BLaER1 treated with 17β-estradiol and CSF1 and Interleukin-3, amounts not matched to agents 10 nM and 100 nM (cell line): ENCODE results near the gene NHLRC4.

Experiments used
- H3K27ac ChIP-seq, 11 experiments: shearing (Covaris generic); formaldehyde crosslinking; 2 replicates each; pipeline ENCODE4 v1.8.1; 2022
- H3K27me3 ChIP-seq, 11 experiments: shearing (Covaris generic); formaldehyde crosslinking; 2 replicates each; pipeline ENCODE4 v1.8.1; 2022
- H3K36me3 ChIP-seq, 11 experiments: shearing (Covaris generic); formaldehyde crosslinking; 2 replicates each; pipeline ENCODE4 v1.8.1; 2022
- H3K4me1 ChIP-seq, 10 experiments: shearing (Covaris generic); formaldehyde crosslinking; 2 replicates each; pipeline ENCODE4 v1.8.1; 2022
- H3K4me2 ChIP-seq, 11 experiments: shearing (Covaris generic); formaldehyde crosslinking; 2 replicates each; pipeline ENCODE4 v1.8.1; 2022
- H3K4me3 ChIP-seq, 10 experiments: shearing (Covaris generic); formaldehyde crosslinking; 2 replicates each; pipeline ENCODE4 v1.8.1; 2022
- H3K9ac ChIP-seq, 11 experiments: shearing (Covaris generic); formaldehyde crosslinking; 2 replicates each; pipeline ENCODE4 v1.8.1; 2022
- H3K9me3 ChIP-seq, 11 experiments: shearing (Covaris generic); formaldehyde crosslinking; replicated peaks in 1 of 11; 2 replicates each; pipeline ENCODE4 v1.8.1; 2022
- H4K20me1 ChIP-seq, 11 experiments: shearing (Covaris generic); formaldehyde crosslinking; 2 replicates each; pipeline ENCODE4 v1.8.1; 2022
- Cebpa-rat ChIP-seq, 11 experiments: shearing (Covaris generic); IDR thresholded peaks; 2 replicates each; pipeline ENCODE4 v1.8.1; 2022

NHLRC4 gene

DNA sequence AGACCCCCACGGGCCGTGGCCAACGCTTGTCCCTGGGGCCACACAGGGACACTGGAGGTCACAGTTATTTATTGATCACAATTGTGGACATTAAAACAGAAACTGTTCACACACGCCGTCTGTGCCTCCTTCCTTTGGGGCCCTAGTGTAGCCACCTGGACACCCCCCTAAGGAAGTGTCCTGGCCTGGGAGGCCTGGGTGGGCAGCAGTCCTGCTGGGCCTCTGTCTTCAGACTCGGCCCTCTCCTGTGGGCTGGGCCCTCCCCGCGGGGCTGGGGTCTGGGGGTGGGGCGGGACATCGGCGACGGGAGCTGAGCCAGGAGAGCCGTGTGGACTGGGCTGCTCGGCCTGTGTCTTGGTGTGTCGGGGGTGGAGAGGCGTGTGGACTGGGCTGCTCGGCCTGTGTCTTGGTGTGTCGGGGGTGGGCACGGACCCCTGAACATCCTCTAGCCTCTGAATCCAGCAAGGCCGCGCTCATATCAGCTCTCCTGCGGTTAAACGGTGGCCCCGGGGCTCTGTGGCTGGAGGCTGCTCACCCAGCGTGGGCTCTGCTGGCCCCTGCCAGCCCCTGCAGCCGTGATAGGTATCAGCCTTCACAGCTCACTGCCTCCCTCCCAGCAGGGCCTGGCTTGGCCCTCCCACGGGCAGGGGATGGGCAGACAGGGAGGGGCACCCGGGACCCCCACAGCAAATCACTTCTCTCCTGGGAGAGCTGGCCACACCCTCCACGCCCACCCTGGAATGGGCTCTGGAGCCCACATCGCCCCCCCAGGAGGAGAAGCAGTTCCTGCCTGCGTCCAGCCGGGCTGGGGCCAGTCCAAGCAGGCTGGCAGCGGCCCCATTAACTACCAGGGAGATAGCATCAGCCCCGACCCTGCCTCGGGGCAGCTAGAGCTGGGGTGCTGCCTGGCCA is 1.1 kb upstream of the NHLRC4 start:
- Histone ChIP-seq H3K4me1 (peaks cover 45 to 74% (median 58%) of the 10 kb centered on the region in 10 experiments), H3K9ac (peak overlapping the region in 10 of 11 experiments; percentile 69 to 94 (median 89); a peak in 19 of 22 replicates), H3K27ac (peak overlapping the region; percentile 47 to 86 (median 76); a peak in 18 of 22 replicates), H3K9me3 (no peaks in the 10 kb centered on the region), H3K27me3 (peaks cover 24 to 36% (median 31%) of the 10 kb centered on the region in 11 experiments), H3K4me2 (peak overlapping the region; percentile 91 to 99 (median 98)), H3K36me3 (no peaks in the 10 kb centered on the region), H4K20me1 (peaks cover 0 to 37% (median 11%) of the 10 kb centered on the region in 11 experiments; a peak in 12 of 22 replicates), H3K4me3 (peak overlapping the region in 6 of 10 experiments; percentile 48 to 61 (median 55); a peak in 11 of 20 replicates)
- no peak for TF ChIP-seq Cebpa-rat (IDR thresholded peaks at IDR 0.05)

DNA sequence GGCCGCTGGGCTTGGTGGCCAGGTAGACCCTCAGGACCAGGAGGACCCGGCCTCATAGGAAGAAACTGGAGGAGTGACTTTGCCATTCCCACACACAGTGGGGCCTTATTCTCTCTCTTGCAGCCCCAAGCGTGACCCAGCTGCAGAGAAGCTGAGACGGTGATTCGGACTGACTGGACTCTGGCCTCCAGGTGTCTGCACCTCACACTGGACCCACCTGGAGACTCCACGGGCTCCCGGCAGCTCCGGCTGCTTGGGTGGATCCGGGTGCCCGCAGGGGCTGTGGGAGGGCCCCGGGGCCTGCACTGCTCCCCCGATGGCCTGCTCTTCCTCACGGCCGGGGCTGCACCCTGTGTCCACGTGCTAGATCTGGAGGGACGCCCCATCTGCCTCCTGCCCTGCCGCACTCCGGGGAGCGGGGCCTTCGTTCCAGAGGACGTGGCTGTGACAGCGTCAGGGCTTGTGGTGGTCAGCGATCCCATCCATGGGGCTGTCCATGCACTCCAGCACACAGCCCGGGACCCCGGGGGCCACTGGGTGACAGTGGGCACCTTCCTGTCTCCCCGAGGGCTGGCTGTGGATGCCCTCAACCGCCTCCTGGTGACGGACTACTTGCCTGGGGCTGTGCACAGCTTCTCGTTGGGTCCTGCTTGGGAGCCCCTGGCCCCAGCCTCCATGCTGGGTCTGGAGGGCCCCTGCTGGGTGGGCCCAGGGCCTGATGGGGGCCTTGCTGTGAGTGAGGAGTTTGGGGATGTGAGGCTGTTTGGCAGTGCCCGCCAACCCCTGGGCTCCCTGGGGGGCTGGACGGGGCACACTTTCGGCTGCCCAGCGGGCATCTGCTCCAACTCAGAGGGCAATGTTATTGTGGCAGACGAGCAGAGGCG is 810 bp downstream of the NHLRC4 start:
- Histone ChIP-seq H3K9ac (peak overlapping the region; percentile 69 to 94 (median 88)), H3K9me3 (no peaks in the 10 kb centered on the region), H4K20me1 (peaks cover 0 to 37% (median 15%) of the 10 kb centered on the region in 11 experiments; a peak in 18 of 22 replicates), H3K4me3 (peak overlapping the region; percentile 47 to 61 (median 54)), H3K4me1 (peaks cover 49 to 70% (median 64%) of the 10 kb centered on the region in 10 experiments), H3K4me2 (peak overlapping the region; percentile 91 to 99 (median 98)), H3K27ac (peak overlapping the region; percentile 63 to 86 (median 76); a peak in 21 of 22 replicates), H3K36me3 (peaks cover 0 to 10% (median 3%) of the 10 kb centered on the region in 11 experiments; a peak in 8 of 22 replicates), H3K27me3 (peaks cover 4 to 17% (median 12%) of the 10 kb centered on the region in 11 experiments)
- TF ChIP-seq Cebpa-rat (IDR thresholded peaks at IDR 0.05), result no peak

DNA sequence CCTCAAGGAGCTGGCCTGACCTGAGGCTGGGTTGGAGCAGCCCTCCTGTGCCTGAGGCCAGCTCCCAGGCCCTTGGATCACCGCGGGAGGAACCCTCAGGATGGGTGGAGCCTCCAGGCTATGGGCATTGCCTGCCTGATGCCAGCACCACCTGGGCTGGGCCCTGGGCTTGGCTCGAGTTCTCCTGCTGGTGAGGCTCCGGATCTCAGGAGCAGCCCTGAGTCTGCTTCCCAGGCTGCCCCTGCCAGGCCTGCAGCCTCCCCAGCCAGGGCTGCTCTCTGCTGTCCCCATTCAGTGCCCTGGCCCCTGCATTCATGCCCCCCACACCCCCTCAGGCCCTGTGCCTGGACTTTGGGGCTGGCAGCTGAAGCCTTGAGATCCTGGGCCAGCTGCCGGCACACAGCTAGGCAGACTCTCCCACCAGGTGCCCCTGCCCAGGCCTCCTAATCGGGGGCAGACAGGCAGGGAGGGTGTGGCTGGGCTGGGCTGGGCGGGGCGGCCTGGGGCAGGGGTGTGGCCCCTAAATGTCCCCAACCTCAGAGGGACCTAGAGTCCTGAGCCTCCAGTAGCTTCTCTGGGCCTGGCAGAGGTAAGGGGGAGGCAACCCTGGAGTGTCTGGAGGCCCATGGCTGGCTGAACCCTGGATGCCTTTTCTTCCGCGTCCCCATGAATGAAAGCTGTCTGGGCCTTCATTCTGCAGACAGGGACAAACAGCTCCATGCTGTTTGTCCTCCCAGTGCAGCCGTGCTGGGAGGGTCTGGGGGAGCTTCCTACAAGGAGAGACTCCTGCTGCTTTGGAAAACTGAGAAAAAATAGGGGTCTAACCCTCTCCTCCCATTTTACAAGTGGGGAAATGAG is 1.8 kb downstream of the NHLRC4 start:
- Histone ChIP-seq H3K27ac (peak overlapping the region; percentile 68 to 87 (median 83); a peak in 21 of 22 replicates), H3K9me3 (no peaks in the 10 kb centered on the region), H3K4me3 (peak overlapping the region; percentile 86 to 100 (median 98)), H3K27me3 (peaks cover 1 to 7% (median 2%) of the 10 kb centered on the region in 11 experiments; a peak in 9 of 22 replicates), H3K4me1 (peaks cover 49 to 75% (median 64%) of the 10 kb centered on the region in 10 experiments), H3K4me2 (peak overlapping the region; percentile 91 to 99 (median 98)), H4K20me1 (peaks cover 0 to 37% (median 24%) of the 10 kb centered on the region in 11 experiments; a peak in 18 of 22 replicates), H3K9ac (peak overlapping the region; percentile 86 to 94 (median 88); a peak in 21 of 22 replicates), H3K36me3 (peaks cover 0 to 20% (median 3%) of the 10 kb centered on the region in 11 experiments; a peak in 15 of 22 replicates)
- TF ChIP-seq Cebpa-rat (IDR thresholded peaks at IDR 0.05), result no peak

DNA sequence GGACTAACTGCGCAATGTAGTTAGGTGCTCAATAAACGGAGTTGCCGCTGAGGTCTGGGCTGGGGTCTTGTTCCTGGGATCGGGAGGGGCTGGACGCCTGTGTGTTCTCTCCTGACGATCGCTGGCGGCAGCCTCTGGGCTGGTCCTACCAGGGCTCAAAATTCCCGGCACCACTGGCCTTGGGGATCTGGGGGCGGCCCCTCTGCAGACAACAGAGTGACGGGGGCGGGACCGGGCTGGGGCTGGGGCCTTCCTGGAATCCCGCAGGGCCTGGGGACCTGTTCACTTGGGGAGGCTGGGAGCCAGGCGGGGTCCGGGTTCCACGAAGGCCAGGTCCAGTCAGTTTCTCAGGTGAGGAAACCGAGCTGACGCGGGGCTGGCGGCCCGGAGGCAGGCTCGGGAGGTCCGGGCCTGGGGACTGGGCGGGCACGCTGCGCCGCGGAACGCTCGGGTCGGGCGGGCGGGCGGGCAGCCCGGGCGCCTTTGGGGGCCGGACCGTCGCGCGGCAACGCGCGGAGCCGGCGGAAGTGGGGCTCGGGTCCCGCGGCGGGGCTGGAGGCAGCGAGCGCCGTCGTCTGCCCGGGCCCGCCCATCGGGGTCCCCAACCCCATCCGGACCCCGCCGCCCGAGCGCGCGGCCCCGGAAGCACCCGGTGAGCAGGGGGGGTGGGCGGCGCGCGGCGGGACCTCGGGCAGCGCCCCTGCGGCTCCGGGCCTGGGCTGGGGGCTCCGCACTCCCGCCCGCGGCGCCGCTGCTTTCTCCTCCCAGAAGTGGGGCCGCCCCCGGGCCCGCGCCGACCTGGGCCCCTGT is 2.8 kb downstream of the NHLRC4 start, which contains the start of gene PIGQ:
PIGQ (plus strand) TSS at position 524 of the 810 bp plus-strand sequence. CDS start 4,107 bp downstream, outside the sequence.
- Histone ChIP-seq H4K20me1 (peaks cover 0 to 47% (median 27%) of the 10 kb centered on the region in 11 experiments; a peak in 18 of 22 replicates), H3K36me3 (peaks cover 9 to 30% (median 13%) of the 10 kb centered on the region in 11 experiments; a peak in 21 of 22 replicates), H3K4me1 (peaks cover 49 to 70% (median 61%) of the 10 kb centered on the region in 10 experiments), H3K27me3 (no peaks in the 10 kb centered on the region), H3K9me3 (no peaks in the 10 kb centered on the region), H3K4me3 (peak within 1 kb of the TSS; percentile 86 to 100 (median 98)), H3K4me2 (peak within 1 kb of the TSS; percentile 95 to 100 (median 98)), H3K9ac (peak within 1 kb of the TSS; percentile 86 to 94 (median 88)), H3K27ac (peak within 1 kb of the TSS; percentile 68 to 87 (median 83))
- TF ChIP-seq Cebpa-rat (IDR thresholded peaks at IDR 0.05), result no peak

DNA sequence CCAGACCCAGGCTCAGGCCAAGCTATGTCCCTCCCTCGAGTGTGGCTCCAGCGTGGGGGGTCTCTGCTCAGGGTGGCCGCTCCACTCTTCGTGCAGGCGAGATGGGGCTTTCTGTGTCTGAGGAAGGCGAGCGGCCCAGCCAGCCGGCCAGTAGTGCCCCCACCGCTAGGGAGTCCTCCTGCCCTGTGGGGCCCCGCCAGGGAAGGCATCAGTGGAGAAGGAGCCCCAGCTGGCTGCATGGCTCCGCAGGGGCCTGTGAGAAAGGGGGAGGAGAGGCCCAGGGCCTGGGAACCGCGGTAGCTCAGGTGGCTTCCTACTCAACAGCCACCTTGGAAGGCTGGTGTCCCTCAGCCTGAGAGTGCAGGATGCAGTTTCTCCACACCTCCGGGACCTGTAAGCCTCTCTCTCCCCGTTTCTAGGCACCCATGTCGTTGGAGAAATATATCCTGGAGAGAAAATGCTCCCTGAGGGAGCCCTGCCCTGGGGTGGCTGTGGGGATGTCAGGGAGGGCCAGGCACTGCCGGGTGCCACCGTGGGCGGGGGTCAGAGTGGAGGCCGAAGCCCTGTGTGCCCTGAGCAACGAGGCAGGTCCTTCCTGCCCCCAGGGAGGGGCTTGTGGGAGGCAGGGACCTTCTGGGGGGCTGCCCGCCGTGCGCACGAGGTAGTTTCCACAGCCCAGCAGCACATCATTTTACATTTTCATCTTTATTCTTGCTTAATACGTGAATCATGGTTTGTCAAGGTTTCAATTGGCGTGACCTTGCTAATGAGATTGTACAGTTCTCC is 6.3 kb downstream of the NHLRC4 start:
- Histone ChIP-seq H3K4me2 (no peak overlapping the region), H3K4me3 (no peak overlapping the region), H4K20me1 (peaks cover 0 to 78% (median 52%) of the 10 kb centered on the region in 11 experiments; a peak in 19 of 22 replicates), H3K27me3 (no peaks in the 10 kb centered on the region), H3K36me3 (peaks cover 12 to 53% (median 28%) of the 10 kb centered on the region in 11 experiments), H3K4me1 (peaks cover 35 to 70% (median 60%) of the 10 kb centered on the region in 10 experiments), H3K9ac (peak overlapping the region in 7 of 11 experiments; percentile 9 to 94 (median 15); a peak in 6 of 22 replicates), H3K9me3 (no peaks in the 10 kb centered on the region), H3K27ac (no peak overlapping the region)
- no peak for TF ChIP-seq Cebpa-rat (IDR thresholded peaks at IDR 0.05)

DNA sequence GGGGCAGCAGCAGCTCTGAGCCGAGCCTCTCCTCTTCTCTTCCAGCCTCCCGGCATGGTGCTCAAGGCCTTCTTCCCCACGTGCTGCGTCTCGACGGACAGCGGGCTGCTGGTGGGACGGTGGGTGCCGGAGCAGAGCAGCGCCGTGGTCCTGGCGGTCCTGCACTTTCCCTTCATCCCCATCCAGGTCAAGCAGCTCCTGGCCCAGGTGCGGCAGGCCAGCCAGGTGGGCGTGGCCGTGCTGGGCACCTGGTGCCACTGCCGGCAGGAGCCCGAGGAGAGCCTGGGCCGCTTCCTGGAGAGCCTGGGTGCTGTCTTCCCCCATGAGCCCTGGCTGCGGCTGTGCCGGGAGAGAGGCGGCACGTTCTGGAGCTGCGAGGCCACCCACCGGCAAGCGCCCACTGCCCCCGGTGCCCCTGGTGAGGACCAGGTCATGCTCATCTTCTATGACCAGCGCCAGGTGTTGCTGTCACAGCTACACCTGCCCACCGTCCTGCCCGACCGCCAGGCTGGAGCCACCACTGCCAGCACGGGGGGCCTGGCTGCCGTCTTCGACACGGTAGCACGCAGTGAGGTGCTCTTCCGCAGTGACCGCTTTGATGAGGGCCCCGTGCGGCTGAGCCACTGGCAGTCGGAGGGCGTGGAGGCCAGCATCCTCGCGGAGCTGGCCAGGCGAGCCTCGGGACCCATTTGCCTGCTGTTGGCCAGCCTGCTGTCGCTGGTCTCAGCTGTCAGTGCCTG is 7.4 kb downstream of the NHLRC4 start:
- Histone ChIP-seq H3K36me3 (peaks cover 12 to 53% (median 28%) of the 10 kb centered on the region in 11 experiments), H3K4me1 (peaks cover 28 to 69% (median 58%) of the 10 kb centered on the region in 10 experiments), H3K4me3 (no peak overlapping the region), H4K20me1 (peaks cover 0 to 83% (median 57%) of the 10 kb centered on the region in 11 experiments; a peak in 19 of 22 replicates), H3K9me3 (no peaks in the 10 kb centered on the region), H3K27me3 (no peaks in the 10 kb centered on the region), H3K27ac (no peak overlapping the region), H3K4me2 (peak overlapping the region in 2 of 11 experiments; percentile 55 to 90; a peak in 2 of 22 replicates), H3K9ac (peak overlapping the region in 6 of 11 experiments; percentile 52 to 75 (median 66); a peak in 8 of 22 replicates)
- TF ChIP-seq Cebpa-rat (IDR thresholded peaks at IDR 0.05), result no peak
